Fibroblast of skin of right biceps (primary cell): ENCODE data around the gene PLA2G2C.

Source experiments
- DNase-seq: peaks from one replicate; pipeline ENCODE4 v3.0.0-alpha.2; 2013

Gene PLA2G2C

GRCh38 chr1:20183035-20183434 lies 3.3 kb downstream of the PLA2G2C start:
- no peak for DNase-seq

DNA sequence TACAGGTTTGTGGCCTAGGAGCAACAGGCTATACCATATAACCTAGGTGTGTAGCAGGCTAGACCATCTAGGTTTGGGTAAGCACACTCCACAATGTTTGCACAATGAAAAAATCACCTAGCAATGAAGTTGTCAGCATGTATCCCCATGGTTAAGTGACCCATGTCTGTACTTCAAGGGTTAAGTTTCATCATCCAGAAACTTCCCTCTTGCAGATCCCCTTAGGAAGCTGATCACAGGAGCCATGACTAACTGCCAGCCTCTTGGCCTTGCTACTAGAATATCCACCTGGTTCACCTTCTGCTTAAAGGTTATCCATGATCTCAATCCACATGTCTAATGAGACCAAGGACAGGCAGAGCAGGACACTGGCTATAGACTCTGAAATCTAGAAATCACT lies 3.9 kb downstream of the PLA2G2C start:
- DNase-seq: no peak

GRCh38 chr1:20180844-20181207 lies 5.5 kb downstream of the PLA2G2C start:
- DNase-seq: no peak

DNA sequence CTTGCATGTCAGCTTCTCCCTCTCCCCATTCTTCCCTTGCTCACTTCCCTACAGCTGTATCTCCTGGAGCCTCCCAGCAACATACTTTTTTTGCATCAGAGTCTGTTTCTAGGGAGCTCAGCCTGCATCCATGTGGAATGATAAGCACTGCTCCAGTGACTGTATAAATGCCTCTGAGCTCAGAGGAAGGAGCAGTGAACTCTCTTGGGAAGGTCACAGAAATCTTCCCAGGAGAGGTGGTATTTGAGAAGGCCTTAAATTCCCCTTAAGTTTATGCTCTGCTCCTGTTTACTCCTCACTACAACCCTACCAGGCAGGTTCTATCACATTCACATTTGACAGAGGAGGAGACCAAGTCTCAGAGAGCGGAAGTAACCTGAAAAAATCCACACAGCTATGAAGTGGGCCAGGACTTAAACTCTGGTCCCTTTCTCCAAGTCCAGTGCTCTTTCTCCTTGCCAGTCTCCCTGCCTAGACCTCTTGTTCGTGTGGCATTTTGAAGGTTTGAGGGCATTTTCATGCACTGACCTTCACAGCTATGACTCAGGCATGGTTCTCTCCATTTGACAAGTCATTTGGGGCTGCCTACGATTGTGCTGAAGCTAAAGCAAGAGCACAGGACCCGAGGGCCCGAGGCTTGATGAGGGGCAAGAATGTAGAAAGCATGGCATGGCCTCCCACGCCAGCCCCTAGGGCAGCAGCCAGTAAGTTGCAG lies 6.0 kb downstream of the PLA2G2C start:
- no peak for DNase-seq

- DNase-seq: no peak
Measured at GRCh38 chr1:20179371-20180128, 6.8 kb downstream of the PLA2G2C start.

- no peak for DNase-seq
Measured at GRCh38 chr1:20178634-20179370, 7.5 kb downstream of the PLA2G2C start.

DNA sequence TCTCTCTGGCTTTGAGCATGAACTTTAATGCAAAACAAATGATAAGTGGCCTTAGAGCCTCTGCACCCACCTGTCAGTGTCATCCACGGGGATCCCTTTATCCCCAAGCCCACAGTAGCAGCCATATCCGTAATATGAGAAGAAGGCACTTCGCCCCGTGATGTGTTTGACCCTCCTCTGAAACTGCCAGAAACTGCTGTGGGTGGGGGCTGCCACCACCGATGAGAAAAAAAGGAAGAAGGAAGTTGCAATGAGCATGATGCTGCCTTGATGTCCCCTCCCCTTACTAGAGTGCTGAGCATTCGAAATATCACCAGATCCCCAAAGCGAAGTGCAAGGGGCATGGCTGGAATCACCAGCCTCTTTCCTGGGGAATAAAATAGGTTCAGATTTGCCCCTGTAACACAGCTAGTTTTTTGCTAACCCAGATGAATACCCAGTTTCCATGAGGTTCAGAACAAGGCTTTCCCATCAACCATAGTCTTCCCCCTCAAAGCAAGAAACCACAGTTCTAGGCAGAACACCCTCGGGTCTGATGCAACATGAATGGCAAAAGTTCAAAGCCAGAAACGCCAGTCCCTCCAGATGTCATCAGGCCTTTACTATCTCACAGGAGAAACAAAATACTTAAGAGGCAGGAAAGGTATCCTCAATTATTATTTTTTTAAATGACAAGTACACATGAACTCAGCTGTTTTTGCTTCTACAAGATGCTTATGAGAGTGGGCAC lies 11.2 kb downstream of the PLA2G2C start:
- DNase-seq: no peak

DNA sequence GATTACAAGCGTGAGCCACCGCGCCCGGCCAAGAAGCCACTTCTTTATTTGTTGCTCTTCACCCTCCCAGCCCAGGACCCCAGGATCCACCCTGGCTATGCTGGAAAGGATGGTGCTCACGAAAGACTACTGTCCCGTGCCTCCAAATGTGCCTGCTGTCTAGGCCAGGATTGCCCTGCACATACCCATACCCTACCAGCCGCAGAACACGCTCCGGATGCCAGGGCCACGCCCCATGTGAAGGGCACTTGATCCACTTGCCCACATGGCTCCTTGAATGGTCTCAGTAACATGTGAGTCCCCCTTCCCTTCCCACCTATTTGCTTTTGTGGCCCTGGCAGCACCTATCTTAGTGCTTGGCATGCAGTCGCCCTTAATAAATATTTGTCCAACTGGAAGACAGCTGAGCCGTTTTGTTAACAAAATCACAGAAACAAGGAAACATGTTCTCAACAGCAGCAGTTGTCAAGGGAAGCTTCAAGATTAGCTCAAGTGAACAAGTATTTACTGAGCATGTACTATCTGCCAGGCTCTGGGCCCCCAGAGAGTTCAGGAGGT lies 14.2 kb downstream of the PLA2G2C start:
- DNase-seq: no peak

GRCh38 chr1:20169932-20170331 lies 16.4 kb downstream of the PLA2G2C start:
- no peak for DNase-seq

DNA sequence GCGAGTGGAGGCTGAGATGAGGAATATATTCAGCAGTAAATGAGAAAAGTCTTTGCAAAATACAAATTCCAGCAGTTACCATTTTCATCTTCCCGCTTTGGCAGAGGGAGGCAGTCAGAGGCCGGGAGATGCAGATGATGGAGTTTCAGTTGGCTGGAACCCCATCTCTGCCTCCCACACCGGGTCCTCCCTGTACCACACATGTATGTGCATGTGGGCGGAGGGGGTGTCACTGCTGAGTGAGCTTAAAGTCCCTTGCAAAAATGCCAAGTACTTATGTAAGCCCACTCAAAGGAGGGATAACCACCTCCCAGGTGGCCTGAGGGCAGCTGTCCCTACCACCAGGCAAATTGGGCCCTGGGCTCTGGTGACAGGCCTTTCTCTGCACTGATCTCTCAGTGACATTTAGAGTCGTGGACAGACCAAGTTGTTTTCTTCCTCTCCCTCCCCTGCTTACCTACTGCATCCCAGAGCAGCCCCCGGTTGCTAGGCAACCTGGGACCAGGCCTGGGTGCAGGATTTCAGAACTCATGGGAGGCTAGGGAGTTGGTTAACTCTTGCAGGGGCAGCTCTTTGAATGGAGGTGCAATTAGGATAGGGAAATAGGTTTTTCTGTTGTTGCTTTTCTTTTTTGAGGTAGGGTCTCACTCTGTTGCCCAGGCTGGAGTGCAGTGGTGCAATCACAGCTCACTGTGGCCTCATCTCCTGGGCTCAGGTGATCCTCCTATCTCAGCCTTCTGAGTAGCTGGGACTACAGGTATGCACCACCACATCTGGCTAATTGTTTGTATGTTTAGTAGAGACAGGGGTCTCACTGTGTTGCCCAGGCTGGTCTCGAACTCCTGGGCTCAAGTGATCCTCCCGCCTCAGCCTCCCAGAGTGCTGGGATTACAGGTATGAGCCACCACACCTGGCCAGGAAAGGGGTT lies 17.5 kb downstream of the PLA2G2C start:
- no peak for DNase-seq

DNA sequence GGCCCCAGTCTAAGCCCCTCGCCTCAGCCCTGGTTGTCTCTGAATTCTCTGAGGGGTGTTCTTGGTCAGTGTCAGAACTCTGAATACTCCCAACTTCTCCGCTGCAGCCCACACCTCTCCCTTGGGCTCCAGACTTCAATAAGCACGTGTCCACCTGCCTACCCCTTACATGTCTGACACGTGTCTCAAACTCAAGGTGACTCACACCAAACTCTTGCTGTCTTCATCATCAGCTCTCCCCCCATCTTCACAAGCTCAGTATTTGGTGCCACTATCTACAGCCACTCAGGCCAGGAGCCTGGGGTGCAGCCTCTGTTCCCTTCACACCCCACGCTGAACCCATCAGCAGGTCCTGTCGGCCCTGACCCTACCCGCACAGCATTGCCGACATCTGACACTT lies 19.2 kb downstream of the PLA2G2C start:
- no peak for DNase-seq

GRCh38 chr1:20166051-20166450 lies 20.3 kb downstream of the PLA2G2C start:
- no peak for DNase-seq

- no peak for DNase-seq
Measured at GRCh38 chr1:20165522-20165951, 20.8 kb downstream of the PLA2G2C start.

DNA sequence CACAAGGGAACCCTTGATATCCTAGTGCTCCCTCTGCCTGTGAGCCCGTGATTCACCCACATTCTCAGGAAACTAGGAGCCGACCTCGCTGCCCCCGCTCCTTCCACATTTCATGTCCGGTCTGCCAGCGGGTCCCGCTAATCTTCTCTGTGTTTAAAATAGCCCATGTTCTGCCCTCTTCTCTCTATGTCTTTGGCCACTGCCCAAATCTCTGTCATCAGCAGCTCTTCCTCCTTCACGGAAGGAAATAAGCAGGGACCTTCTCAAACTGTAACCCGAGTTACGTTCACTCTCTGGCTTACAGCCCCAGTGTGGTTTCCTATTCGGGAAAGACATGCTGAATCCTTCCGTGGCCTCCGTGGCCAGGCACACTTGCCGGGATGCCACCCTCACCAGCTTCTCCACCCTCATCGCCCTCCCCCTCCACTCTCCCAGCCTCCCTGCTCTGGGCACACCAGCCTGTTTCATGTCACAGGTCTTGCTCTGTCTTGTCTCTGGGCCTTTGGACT lies 21.6 kb downstream of the PLA2G2C start:
- no peak for DNase-seq

- no peak for DNase-seq
Measured at GRCh38 chr1:20160034-20160433, 26.3 kb downstream of the PLA2G2C start.

GRCh38 chr1:20158358-20159070 lies 27.8 kb downstream of the PLA2G2C start:
- no peak for DNase-seq

DNA sequence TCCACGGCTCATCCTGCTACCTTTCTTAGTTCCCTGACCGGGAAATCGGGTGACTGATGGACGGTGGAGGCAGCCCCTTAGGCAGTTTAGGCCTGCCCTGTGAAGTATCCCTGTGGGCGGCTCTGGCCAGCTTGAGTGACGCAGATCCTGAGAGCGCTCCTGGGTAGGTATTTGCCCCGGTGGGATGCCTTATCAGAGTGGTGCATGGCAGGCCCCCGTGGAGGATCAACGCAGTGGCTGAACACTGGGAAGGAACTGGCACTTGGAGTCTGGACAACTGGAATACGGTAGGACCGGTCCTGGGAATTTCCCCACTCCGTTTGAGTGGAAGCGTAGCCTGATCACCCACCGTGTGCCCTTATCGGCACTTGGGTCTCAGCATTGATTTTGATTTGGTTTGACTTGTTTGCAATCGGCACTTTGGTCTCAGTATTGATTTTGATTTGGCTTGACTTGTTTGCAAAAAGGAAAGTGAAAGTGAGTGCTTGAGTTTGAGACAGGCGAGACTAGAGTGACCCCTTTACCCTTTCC lies 32.0 kb downstream of the PLA2G2C start:
- no peak for DNase-seq

DNA sequence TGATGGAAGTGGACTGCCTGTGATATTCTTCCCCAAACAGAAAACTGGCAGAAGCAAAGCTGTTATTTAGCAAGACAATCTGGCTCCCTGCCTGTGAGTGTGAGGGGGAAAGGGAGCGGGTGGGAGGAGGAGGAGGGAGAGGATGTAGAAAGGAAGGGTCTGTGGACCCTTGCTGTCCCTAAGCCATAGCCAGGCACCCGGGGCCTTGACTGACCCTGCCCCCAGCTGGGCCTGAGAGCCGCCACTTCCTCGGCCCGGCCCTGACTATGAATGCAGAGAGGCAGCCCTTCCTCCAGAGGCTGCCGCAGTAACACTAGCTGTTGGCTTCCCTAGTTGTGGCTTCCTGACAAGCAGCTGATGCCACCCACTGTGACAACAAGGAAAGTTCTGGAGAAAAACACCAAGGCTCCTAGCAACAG lies 33.3 kb downstream of the PLA2G2C start:
- peak; percentile 28 for DNase-seq

DNA sequence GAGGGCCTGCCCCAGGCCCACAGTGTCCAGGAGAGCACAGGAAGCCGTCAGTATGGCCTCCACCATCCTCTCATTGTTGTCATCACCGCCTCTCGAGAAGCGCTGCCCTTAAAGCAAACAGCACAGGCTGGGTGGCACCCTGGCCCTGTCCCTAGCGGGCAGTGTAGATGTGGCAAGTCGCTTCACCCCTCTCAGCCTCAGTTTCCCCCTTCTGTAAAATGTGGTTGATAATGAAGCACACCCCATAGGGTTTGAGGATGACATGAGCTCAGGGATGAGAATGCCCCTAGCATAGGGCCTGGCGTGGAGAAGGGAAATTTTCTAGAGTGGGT lies 33.8 kb downstream of the PLA2G2C start:
- no peak for DNase-seq

DNA sequence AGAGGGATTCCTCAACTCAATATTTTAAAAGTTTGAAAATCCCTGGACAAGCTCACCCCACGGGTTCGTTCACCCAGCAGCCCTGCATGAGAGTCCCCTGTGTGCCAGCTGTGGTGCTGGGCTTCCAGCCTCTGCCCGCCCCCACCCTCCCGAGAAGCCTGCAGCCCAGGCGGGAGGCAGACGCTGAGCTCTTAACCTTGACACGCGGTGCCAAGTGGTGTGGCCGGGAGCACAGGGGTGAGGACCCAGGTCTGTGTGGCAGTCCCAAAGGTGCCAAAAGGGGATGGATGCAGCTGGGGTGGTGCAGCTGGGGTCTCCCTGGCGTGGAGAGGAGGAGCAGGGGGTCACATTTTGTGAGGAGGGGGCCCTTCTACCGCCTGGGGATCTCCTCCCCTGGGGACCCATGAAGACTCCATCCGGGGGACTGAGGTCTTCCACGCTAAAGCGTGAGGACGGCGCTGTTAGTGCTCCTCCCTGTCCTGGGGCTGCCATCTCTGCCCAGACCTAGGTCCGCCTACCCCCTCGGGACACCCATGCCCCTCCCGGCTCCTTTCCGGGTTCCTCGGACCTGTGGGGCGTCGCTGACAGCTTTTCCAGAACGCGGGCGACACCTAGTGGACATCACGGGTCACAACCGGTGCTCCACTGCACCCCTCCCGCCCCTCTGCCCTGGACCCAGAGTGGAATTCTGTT lies 34.3 kb downstream of the PLA2G2C start:
- peak; percentile 68 for DNase-seq
